Stimulated activated CD4-positive, alpha-beta T cell treated with anti-CD3 and anti-CD28 coated beads, Interleukin-2, amount 100 ng/mL, for 24 hours (primary cell): Measurements from ENCODE around the gene RPS19.

ENCODE experiments used
- DNase-seq, 2 donors: peaks; one replicate each; pipeline ENCODE4 v3.0.0-alpha.2; 2020

The RPS19 gene

GRCh38 chr19:41880329-41880708 lies 20.3 kb downstream of the RPS19 start:
- no peak for DNase-seq

- DNase-seq = peak; percentile 64 to 71
Measured at GRCh38 chr19:41882568-41883462, 22.8 kb downstream of the RPS19 start, which contains the start of gene ARHGEF1. Gene ARHGEF1, plus strand, starts transcription at chr19:41883184. Its CDS starts 4,899 bp downstream, at chr19:41888083.

GRCh38 chr19:41883463-41883820 lies 23.4 kb downstream of the RPS19 start:
- no peak for DNase-seq

- peak; percentile 90 to 91 for DNase-seq
Measured at GRCh38 chr19:41883821-41884733, 24.0 kb downstream of the RPS19 start.

- DNase-seq = peak; percentile 57 to 69
Measured at GRCh38 chr19:41886761-41887710, 27.0 kb downstream of the RPS19 start.

- DNase-seq = peak; percentile 87
Measured at GRCh38 chr19:41887711-41888382, 27.8 kb downstream of the RPS19 start.

GRCh38 chr19:41888926-41889325 lies 28.9 kb downstream of the RPS19 start:
- no peak for DNase-seq

- no peak for DNase-seq
Measured at GRCh38 chr19:41889896-41890295, 29.8 kb downstream of the RPS19 start.

- no peak for DNase-seq
Measured at GRCh38 chr19:41890936-41891335, 30.9 kb downstream of the RPS19 start.

GRCh38 chr19:41892173-41892902 lies 32.3 kb downstream of the RPS19 start:
- DNase-seq = no peak

GRCh38 chr19:41893899-41894298 lies 33.8 kb downstream of the RPS19 start:
- no peak for DNase-seq

GRCh38 chr19:41894350-41894749 lies 34.3 kb downstream of the RPS19 start:
- DNase-seq = no peak

GRCh38 chr19:41895745-41896580 lies 35.9 kb downstream of the RPS19 start:
- DNase-seq = no peak

- no peak for DNase-seq
Measured at GRCh38 chr19:41896581-41896942, 36.5 kb downstream of the RPS19 start.

GRCh38 chr19:41897181-41897580 lies 37.1 kb downstream of the RPS19 start:
- DNase-seq = no peak

- no peak for DNase-seq
Measured at GRCh38 chr19:41897820-41898219, 37.8 kb downstream of the RPS19 start.

GRCh38 chr19:41898235-41898634 lies 38.2 kb downstream of the RPS19 start:
- DNase-seq = no peak

GRCh38 chr19:41901707-41902360 lies 41.8 kb downstream of the RPS19 start:
- no peak for DNase-seq

- no peak for DNase-seq
Measured at GRCh38 chr19:41902594-41902993, 42.5 kb downstream of the RPS19 start.
